ENCODE data around the gene FCGR2B. TPM values are rescaled to one million over a fixed set of nuclear protein-coding genes. Genes with fewer than 3 reads are reported as not detected.

The FCGR2B gene
- total RNA-seq, 1 experiment from 2014 or later, result not detected

DNA sequence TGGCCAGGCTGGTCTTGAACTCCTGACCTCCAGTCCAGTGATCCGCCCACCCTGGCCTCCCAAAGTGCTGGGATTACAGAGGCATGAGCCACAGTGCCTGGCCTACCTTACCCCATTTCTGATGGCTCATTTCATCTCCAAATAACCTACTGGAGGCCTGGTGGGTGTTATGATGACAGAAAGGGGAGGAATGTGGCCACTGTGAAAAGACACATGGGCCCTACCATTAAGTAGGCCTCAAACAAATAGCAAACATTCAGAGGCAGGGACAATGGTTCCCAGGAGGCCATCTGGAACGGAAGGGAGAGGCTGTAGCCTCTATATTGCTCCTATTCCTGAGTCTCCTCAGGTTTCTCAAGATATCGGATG is 43.2 kb downstream of the FCGR2B start:
- ATAC-seq, result no peak
- H3K36me3 ChIP-seq (ENCODE audit: low read depth, low read length), result no peaks in the 10 kb centered on the region
- intact Hi-C loops (cut with micrococcal nuclease), result no loop called here
- DNase-seq, result no peak
- H2AFZ ChIP-seq (ENCODE audit: low read length), result no peak overlapping the region
- ChIA-PET CTCF (no interaction called here), POLR2A (ENCODE audit: unreplicated experiment) (no interaction called here)
- no peaks in the 10 kb centered on the region for H4K20me1 ChIP-seq (ENCODE audit: low read length)
- TF ChIP-seq EZH2phosphoT487 (IDR thresholded peaks at IDR 0.05; ENCODE audit: borderline replicate concordance, low read length), result no peak
- TF ChIP-seq, protein P1, sequence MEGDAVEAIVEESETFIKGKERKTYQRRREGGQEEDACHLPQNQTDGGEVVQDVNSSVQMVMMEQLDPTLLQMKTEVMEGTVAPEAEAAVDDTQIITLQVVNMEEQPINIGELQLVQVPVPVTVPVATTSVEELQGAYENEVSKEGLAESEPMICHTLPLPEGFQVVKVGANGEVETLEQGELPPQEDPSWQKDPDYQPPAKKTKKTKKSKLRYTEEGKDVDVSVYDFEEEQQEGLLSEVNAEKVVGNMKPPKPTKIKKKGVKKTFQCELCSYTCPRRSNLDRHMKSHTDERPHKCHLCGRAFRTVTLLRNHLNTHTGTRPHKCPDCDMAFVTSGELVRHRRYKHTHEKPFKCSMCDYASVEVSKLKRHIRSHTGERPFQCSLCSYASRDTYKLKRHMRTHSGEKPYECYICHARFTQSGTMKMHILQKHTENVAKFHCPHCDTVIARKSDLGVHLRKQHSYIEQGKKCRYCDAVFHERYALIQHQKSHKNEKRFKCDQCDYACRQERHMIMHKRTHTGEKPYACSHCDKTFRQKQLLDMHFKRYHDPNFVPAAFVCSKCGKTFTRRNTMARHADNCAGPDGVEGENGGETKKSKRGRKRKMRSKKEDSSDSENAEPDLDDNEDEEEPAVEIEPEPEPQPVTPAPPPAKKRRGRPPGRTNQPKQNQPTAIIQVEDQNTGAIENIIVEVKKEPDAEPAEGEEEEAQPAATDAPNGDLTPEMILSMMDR (conservative IDR thresholded peaks at IDR 0.05; ENCODE audit: low read depth, low read length), result no peak
- no peak for TF ChIP-seq EZH2 (IDR thresholded peaks at IDR 0.05; ENCODE audit: low read length, unreplicated experiment)
- peak overlapping the region; percentile 38 for H3K27ac ChIP-seq (ENCODE audit: low read length)
- no peaks in the 10 kb centered on the region for H3F3A ChIP-seq (ENCODE audit: low read length, unreplicated experiment)
- H3K9me3 ChIP-seq (ENCODE audit: low read length), result no peaks in the 10 kb centered on the region
- H3K27me3 ChIP-seq (ENCODE audit: low read length), result no peaks in the 10 kb centered on the region
- H3K9me2 ChIP-seq (replicated peaks; ENCODE audit: low read length), result no peaks in the 10 kb centered on the region
- no peaks in the 10 kb centered on the region for H3K79me2 ChIP-seq (ENCODE audit: low read length)
- H3K4me2 ChIP-seq (ENCODE audit: low read length), result no peak overlapping the region
- H3K4me1 ChIP-seq (ENCODE audit: insufficient read depth, low read length), result peaks cover 3% of the 10 kb centered on the region; the same call in 1 of the 2 replicates
- H3K4me3 ChIP-seq (ENCODE audit: low read length), result no peak overlapping the region
- no peak overlapping the region for H3K9ac ChIP-seq (ENCODE audit: low read length)
- BruUV-seq (replicated peaks), result no TSS peak

- peak within 1 kb of the TSS; percentile 38 for H3K27ac ChIP-seq (ENCODE audit: low read length)
- H3K9ac ChIP-seq (ENCODE audit: low read length), result no peak within 1 kb of the TSS
Measured at GRCh38 chr1:161706482-161707347, 43.8 kb downstream of the FCGR2B start, which contains the start of gene FCRLA. FCRLA (plus strand) TSS chr1:161707229; CDS start chr1:161707265, 36 bp downstream.

More at GRCh38 chr1:161706482-161707347, 43.8 kb downstream of the FCGR2B start, which contains the start of gene FCRLA:
- TF ChIP-seq EZH2phosphoT487 (IDR thresholded peaks at IDR 0.05; ENCODE audit: borderline replicate concordance, low read length), result no peak
- TF ChIP-seq, protein P1 (conservative IDR thresholded peaks at IDR 0.05; ENCODE audit: low read depth, low read length), result no peak
- TF ChIP-seq EZH2 (IDR thresholded peaks at IDR 0.05; ENCODE audit: low read length, unreplicated experiment), result no peak
- DNase-seq (peak; percentile 68), ATAC-seq (peak; percentile 67)
- Histone ChIP-seq H3K4me1 (ENCODE audit: insufficient read depth, low read length) (peaks cover 3% of the 10 kb centered on the region; the same call in 1 of the 2 replicates), H3K79me2 (ENCODE audit: low read length) (no peaks in the 10 kb centered on the region), H3K4me2 (ENCODE audit: low read length) (no peak within 1 kb of the TSS), H3K9me3 (ENCODE audit: low read length) (no peaks in the 10 kb centered on the region), H3K27me3 (ENCODE audit: low read length) (no peaks in the 10 kb centered on the region), H2AFZ (ENCODE audit: low read length) (no peak within 1 kb of the TSS), H3K4me3 (ENCODE audit: low read length) (no peak within 1 kb of the TSS), H3K9me2 (replicated peaks; ENCODE audit: low read length) (no peaks in the 10 kb centered on the region), H4K20me1 (ENCODE audit: low read length) (no peaks in the 10 kb centered on the region), H3K36me3 (ENCODE audit: low read depth, low read length) (no peaks in the 10 kb centered on the region), H3F3A (ENCODE audit: low read length, unreplicated experiment) (no peaks in the 10 kb centered on the region)
- BruUV-seq (replicated peaks), result no TSS peak
- intact Hi-C loops (cut with micrococcal nuclease), result no loop called here
- POLR2A ChIA-PET (ENCODE audit: unreplicated experiment), result no interaction called here
- CTCF ChIA-PET, result no interaction called here

Data from PC-3 (cell line).